Measurements from ENCODE around the gene HKDC1.
A peak's percentile ranks its signal among the peaks of the same experiment; 100 is the strongest.

HKDC1 gene

DNA sequence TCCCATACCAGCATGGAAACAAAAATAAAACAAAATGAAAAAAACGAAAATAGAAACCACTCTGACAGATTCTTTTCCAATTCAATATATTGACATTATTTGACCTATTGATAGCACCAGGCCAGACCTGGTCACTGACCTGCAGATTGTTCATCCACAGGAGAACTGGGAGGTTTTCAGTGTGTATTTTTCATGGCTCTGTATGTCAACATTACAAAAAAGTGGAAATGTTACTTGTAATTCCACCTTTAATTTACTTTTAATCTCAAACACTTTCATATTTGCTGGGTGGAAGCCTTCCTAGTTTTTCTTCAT, 2.9 kb downstream of the HKDC1 start:
- no peak for DNase-seq (ENCODE audit: low read depth in 1 of 2, low spot score in 1 of 2)
- no peak overlapping the region for H3K4me3 ChIP-seq (replicated peaks; ENCODE audit: insufficient read depth, low read length)
- TF ChIP-seq POLR2AphosphoS5 (IDR thresholded peaks at IDR 0.05; ENCODE audit: low read depth), result no peak
- TF ChIP-seq CTCF (IDR thresholded peaks at IDR 0.05; ENCODE audit: insufficient read depth, low read length), result no peak
- no peak for TF ChIP-seq REST (IDR thresholded peaks at IDR 0.05; ENCODE audit: insufficient replicate concordance, low read depth)
- H3K27me3 ChIP-seq (ENCODE audit: insufficient read depth, poor library complexity, severe bottlenecking), result no peaks in the 10 kb centered on the region
- peak overlapping the region; percentile 54 for H3K27ac ChIP-seq (replicated peaks)

- DNase-seq (ENCODE audit: low read depth in 1 of 2, low spot score in 1 of 2), result no peak
- Histone ChIP-seq H3K4me3 (replicated peaks; ENCODE audit: insufficient read depth, low read length) (no peak overlapping the region), H3K27me3 (ENCODE audit: insufficient read depth, poor library complexity, severe bottlenecking) (no peaks in the 10 kb centered on the region), H3K27ac (replicated peaks) (no peak overlapping the region)
- no peak for TF ChIP-seq REST (IDR thresholded peaks at IDR 0.05; ENCODE audit: insufficient replicate concordance, low read depth)
- no peak for TF ChIP-seq POLR2AphosphoS5 (IDR thresholded peaks at IDR 0.05; ENCODE audit: low read depth)
- TF ChIP-seq CTCF (IDR thresholded peaks at IDR 0.05; ENCODE audit: insufficient read depth, low read length), result no peak
- no peak for TF ChIP-seq GABPA (IDR thresholded peaks at IDR 0.05; ENCODE audit: low read depth)
- TF ChIP-seq SPI1 (IDR thresholded peaks at IDR 0.05; ENCODE audit: borderline replicate concordance, low read depth), result no peak
Measured at GRCh38 chr10:69224862-69225657, 4.9 kb downstream of the HKDC1 start.

- no peak overlapping the region for H3K27ac ChIP-seq (replicated peaks)
- TF ChIP-seq POLR2AphosphoS5 (IDR thresholded peaks at IDR 0.05; ENCODE audit: low read depth) (no peak), REST (IDR thresholded peaks at IDR 0.05; ENCODE audit: insufficient replicate concordance, low read depth) (no peak), GABPA (IDR thresholded peaks at IDR 0.05; ENCODE audit: low read depth) (no peak), CTCF (IDR thresholded peaks at IDR 0.05; ENCODE audit: insufficient read depth, low read length) (no peak), SPI1 (IDR thresholded peaks at IDR 0.05; ENCODE audit: borderline replicate concordance, low read depth) (no peak)
- H3K27me3 ChIP-seq (ENCODE audit: insufficient read depth, poor library complexity, severe bottlenecking), result no peaks in the 10 kb centered on the region
- H3K4me3 ChIP-seq (replicated peaks; ENCODE audit: insufficient read depth, low read length), result no peak overlapping the region
- DNase-seq (ENCODE audit: low read depth in 1 of 2, low spot score in 1 of 2), result no peak
Measured at GRCh38 chr10:69225681-69226080, 5.5 kb downstream of the HKDC1 start.

Measured in HL-60 (cell line).